K562 (cell line): ENCODE data around the gene NFYC. TPM values are rescaled to one million over a fixed set of nuclear protein-coding genes. Genes with fewer than 3 reads are reported as not detected.

Experiments
- ARID2 ChIP-seq: fragments of 450-650 bp; IDR thresholded peaks from 2 replicates; pipeline ENCODE4 v1.6.1; 2017; ENCODE audit warnings: antibody characterized with exemption, mild to moderate bottlenecking
- BDP1 ChIP-seq: IDR thresholded peaks from 3 replicates; pipeline ENCODE4 v1.6.1; 2011; ENCODE audit not compliant: insufficient read length, insufficient read depth
- CREB1 ChIP-seq, 2 experiments: sonication (generic) in 1 of 2; formaldehyde crosslinking in 1 of 2; IDR thresholded peaks; 2 replicates each; pipeline versions ENCODE4 v1.6.1 to v1.8.0; 2012 to 2022; ENCODE audit warnings: inconsistent platforms in 1 of 2, mild to moderate bottlenecking in 1 of 2, missing genetic modification reagents in 1 of 2, moderate library complexity in 1 of 2
- KLF1 ChIP-seq: fragments of 450-650 bp; IDR thresholded peaks from 2 replicates; pipeline ENCODE4 v1.6.1; 2016; ENCODE audit warnings: missing genetic modification characterization, missing compliant biosample characterization
- NEUROD1 ChIP-seq: fragments of 150-350 bp; IDR thresholded peaks from 2 replicates; pipeline ENCODE4 v1.6.1; 2014; ENCODE audit warnings: borderline replicate concordance, low read length, low read depth; ENCODE audit not compliant: partially characterized antibody
- RBM25 ChIP-seq: fragments of 200-400 bp; formaldehyde crosslinking; IDR thresholded peaks from 2 replicates; pipeline ENCODE4 v1.6.1; 2018; ENCODE audit warnings: low read length, low read depth, moderate library complexity; ENCODE audit not compliant: severe bottlenecking
- RCOR1 ChIP-seq, 2 experiments: IDR thresholded peaks; 2 replicates each; pipeline ENCODE4 v1.6.1; 2012; ENCODE audit warnings: low read depth in 2 of 2, low read length in 2 of 2, borderline replicate concordance in 1 of 2, improper control_type of control experiment in 1 of 2
- SMARCA5 ChIP-seq: fragments of 450-650 bp; IDR thresholded peaks from 2 replicates; pipeline ENCODE4 v1.6.1; 2016
- THRAP3 ChIP-seq: fragments of 450-650 bp; IDR thresholded peaks from 2 replicates; pipeline ENCODE4 v1.6.1; 2016; ENCODE audit warnings: mild to moderate bottlenecking, inconsistent platforms, borderline replicate concordance
- U2AF2 ChIP-seq: fragments of 200-400 bp; formaldehyde crosslinking; optimal IDR thresholded peaks from 2 replicates; pipeline ENCODE3; 2017; ENCODE audit warnings: low read depth, mild to moderate bottlenecking, low read length
- polyA plus RNA-seq, 8 experiments: library from polyadenylated mRNA; depleted of rRNA in 4 of 8; stranded (reverse) in 5 of 8; unstranded in 3 of 8; fragments of >200 nt; fragmentation: Nextera tagmentation in 2 of 8; fragmentation: Illumina TruSeq in 1 of 8; extraction: Ambion mirVana in 2 of 8; extraction: Trizol in 1 of 8; gene quantifications; 2 replicates each; pipeline versions ENCODE4 v1.2.1 to v1.2.3, GENCODE V29; 2011 to 2014; ENCODE audit warnings: inconsistent platforms in 1 of 8, missing spikeins in 1 of 8
- total RNA-seq, 7 experiments: library from RNA; depleted of rRNA in 6 of 7; stranded (reverse); fragments of >200 nt in 6 of 7; fragmentation: Illumina TruSeq in 2 of 7; extraction: Trizol in 2 of 7; gene quantifications; 2 replicates each; pipeline versions ENCODE4 v1.2.1 to v1.2.3, GENCODE V29; 2011 to 2021; ENCODE audit warnings: low replicate concordance in 1 of 7
- TF ChIP-seq, protein P1 (sequence below): fragments of 450-650 bp; IDR thresholded peaks from 2 replicates; pipeline ENCODE4 v1.6.1; 2018; ENCODE audit not compliant: partially characterized antibody
- TF ChIP-seq, protein P2 (sequence below): fragments of 250-450 bp; sonication (Bioruptor Pico); IDR thresholded peaks from 2 replicates; pipeline ENCODE4 v1.8.0; 2021; ENCODE audit warnings: moderate library complexity, mild to moderate bottlenecking, inconsistent platforms

NFYC gene
- total and polyA plus RNA-seq, 9 of the 15 experiments (the other 6 are each of a cell fraction or from before 2014, with no cell fraction given), result 4.8 to 59.8 (median 41.1) TPM

DNA sequence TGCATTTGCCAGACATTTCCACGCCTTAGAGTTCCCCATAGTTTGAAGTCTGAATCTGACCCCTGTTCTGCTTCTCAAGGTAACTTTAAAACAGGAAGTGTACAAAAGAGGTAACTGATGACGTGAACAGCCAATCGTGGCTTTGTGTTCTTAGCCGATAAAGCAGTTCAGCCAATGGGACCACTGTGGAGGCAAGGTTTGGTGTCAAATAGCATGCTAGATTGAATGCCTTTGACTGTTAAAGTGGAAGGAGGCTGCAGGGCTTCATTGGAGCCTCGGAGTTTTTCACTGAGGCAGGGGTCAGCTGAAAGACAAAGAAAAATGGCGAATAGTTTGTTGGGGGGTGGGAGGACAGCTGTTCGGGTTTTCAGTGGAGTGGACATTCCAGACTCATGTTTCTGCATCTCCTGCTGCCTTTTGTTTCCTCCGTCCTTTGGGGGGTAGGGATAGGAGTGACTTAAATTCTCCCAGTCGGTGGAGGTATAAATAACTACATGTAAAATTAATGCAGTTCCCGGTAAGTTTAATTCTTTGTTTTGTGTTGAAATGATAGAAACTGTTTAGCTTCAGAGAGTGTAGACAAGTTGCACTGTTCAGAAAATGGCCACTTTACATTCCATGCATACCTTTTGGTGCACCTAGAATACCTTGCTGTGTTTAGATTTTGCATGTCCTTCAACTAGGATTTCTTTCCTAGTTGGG lies 17.7 kb downstream of the NFYC start (continued):
- no peak for TF ChIP-seq BDP1
- peak; percentile 99 for TF ChIP-seq NEUROD1
- TF ChIP-seq KLF1 (tag), result no peak
- TF ChIP-seq, protein P1, sequence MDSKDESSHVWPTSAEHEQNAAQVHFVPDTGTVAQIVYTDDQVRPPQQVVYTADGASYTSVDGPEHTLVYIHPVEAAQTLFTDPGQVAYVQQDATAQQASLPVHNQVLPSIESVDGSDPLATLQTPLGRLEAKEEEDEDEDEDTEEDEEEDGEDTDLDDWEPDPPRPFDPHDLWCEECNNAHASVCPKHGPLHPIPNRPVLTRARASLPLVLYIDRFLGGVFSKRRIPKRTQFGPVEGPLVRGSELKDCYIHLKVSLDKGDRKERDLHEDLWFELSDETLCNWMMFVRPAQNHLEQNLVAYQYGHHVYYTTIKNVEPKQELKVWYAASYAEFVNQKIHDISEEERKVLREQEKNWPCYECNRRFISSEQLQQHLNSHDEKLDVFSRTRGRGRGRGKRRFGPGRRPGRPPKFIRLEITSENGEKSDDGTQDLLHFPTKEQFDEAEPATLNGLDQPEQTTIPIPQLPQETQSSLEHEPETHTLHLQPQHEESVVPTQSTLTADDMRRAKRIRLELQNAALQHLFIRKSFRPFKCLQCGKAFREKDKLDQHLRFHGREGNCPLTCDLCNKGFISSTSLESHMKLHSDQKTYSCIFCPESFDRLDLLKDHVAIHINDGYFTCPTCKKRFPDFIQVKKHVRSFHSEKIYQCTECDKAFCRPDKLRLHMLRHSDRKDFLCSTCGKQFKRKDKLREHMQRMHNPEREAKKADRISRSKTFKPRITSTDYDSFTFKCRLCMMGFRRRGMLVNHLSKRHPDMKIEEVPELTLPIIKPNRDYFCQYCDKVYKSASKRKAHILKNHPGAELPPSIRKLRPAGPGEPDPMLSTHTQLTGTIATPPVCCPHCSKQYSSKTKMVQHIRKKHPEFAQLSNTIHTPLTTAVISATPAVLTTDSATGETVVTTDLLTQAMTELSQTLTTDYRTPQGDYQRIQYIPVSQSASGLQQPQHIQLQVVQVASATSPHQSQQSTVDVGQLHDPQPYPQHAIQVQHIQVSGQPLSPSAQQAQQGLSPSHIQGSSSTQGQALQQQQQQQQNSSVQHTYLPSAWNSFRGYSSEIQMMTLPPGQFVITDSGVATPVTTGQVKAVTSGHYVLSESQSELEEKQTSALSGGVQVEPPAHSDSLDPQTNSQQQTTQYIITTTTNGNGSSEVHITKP, result peak; percentile 69
- TF ChIP-seq U2AF2, result no peak
- TF ChIP-seq RCOR1 (IDR thresholded peaks at IDR 0.05; ENCODE audit: borderline replicate concordance in 1 of 2, low read depth in 2 of 2, low read length in 2 of 2), result peak in 1 of 2 experiments; percentile 71; a peak in 1 of 4 replicates
- TF ChIP-seq ARID2, result 0 out of 2 replicates have a peak, but pooled peaks have one; percentile 50
- peak; percentile 98 for TF ChIP-seq RBM25
- peak; percentile 68; the same call in 1 of the 2 replicates for TF ChIP-seq THRAP3
- peak; percentile 78 for TF ChIP-seq CREB1 (IDR thresholded peaks at IDR 0.05)
- TF ChIP-seq CREB1 (CRISPR knock-in tag; IDR thresholded peaks at IDR 0.05), result peak; percentile 80; the same call in 1 of the 2 replicates
- TF ChIP-seq SMARCA5, result 0 out of 2 replicates have a peak, but pooled peaks have one; percentile 17
- TF ChIP-seq, protein P2, sequence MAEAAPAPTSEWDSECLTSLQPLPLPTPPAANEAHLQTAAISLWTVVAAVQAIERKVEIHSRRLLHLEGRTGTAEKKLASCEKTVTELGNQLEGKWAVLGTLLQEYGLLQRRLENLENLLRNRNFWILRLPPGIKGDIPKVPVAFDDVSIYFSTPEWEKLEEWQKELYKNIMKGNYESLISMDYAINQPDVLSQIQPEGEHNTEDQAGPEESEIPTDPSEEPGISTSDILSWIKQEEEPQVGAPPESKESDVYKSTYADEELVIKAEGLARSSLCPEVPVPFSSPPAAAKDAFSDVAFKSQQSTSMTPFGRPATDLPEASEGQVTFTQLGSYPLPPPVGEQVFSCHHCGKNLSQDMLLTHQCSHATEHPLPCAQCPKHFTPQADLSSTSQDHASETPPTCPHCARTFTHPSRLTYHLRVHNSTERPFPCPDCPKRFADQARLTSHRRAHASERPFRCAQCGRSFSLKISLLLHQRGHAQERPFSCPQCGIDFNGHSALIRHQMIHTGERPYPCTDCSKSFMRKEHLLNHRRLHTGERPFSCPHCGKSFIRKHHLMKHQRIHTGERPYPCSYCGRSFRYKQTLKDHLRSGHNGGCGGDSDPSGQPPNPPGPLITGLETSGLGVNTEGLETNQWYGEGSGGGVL (CRISPR knock-in tag), result no peak
